H1 (cell line): ENCODE results near the gene LRCH1. TPM values are rescaled to one million over a fixed set of nuclear protein-coding genes. Genes with fewer than 3 reads are reported as not detected.

ENCODE experiments used
- CTCF ChIA-PET: fragments of 300-600 bp; sonication (Branson Sonifier 250); formaldehyde crosslinking; loops from one replicate; lab custom pipeline; 2021; ENCODE audit not compliant: partially characterized antibody; lab: Charles Lee
- POLR2A ChIA-PET: fragments of 300-600 bp; sonication (Branson Sonifier 250); formaldehyde crosslinking; loops from one replicate; lab custom pipeline; 2021; ENCODE audit warnings: inconsistent platforms; ENCODE audit not compliant: partially characterized antibody; lab: Charles Lee
- DNase-seq, 2 experiments: peaks; one replicate each; pipeline versions ENCODE4 v3.0.0 to v3.0.0-alpha.2; 2010 to 2022; ENCODE audit warnings: low spot score in 2 of 2, low read depth in 1 of 2, mixed read lengths in 1 of 2
- FAIRE-seq: peaks from 2 replicates; lab custom pipeline; 2011; peaks lifted over from hg19 to GRCh38; lab: Jason Lieb, UNC
- H2AFZ ChIP-seq: 2 replicates; pipeline ENCODE4 v1.8.1; 2012; ENCODE audit warnings: low read length, inconsistent platforms
- H2AK5ac ChIP-seq: 2 replicates; pipeline ENCODE4 v1.6.1; 2013; ENCODE audit warnings: low read depth, low read length
- H2BK120ac ChIP-seq: replicated peaks from 2 replicates; pipeline ENCODE3; 2013; ENCODE audit warnings: low read depth, low read length, inconsistent platforms
- H2BK12ac ChIP-seq: 2 replicates; pipeline ENCODE4 v1.6.1; 2013; ENCODE audit warnings: low read depth, low read length
- H2BK15ac ChIP-seq: 2 replicates; pipeline ENCODE4 v1.6.1; 2013; ENCODE audit warnings: low read length
- H2BK20ac ChIP-seq: 2 replicates; pipeline ENCODE4 v1.6.1; 2013; ENCODE audit warnings: low read length
- H2BK5ac ChIP-seq: 2 replicates; pipeline ENCODE4 v1.6.1; 2013; ENCODE audit warnings: low read depth, low read length
- H3K14ac ChIP-seq: 2 replicates; pipeline ENCODE4 v1.6.1; 2013; ENCODE audit warnings: inconsistent platforms; ENCODE audit not compliant: insufficient read length
- H3K18ac ChIP-seq: 2 replicates; pipeline ENCODE4 v1.6.1; 2013; ENCODE audit warnings: low read length; ENCODE audit errors: extremely low read depth
- H3K23ac ChIP-seq: 2 replicates; pipeline ENCODE4 v1.6.1; 2013; ENCODE audit warnings: inconsistent platforms; ENCODE audit not compliant: insufficient read length
- H3K23me2 ChIP-seq: 2 replicates; pipeline ENCODE4 v1.6.1; 2013; ENCODE audit warnings: low read depth, low read length
- H3K27ac ChIP-seq: 2 replicates; pipeline ENCODE4 v1.6.1; 2011; ENCODE audit warnings: low read depth, low read length, inconsistent platforms
- H3K27me3 ChIP-seq, 4 experiments: replicated peaks in 1 of 4; 1 replicate in 1 of 4; 2 replicates in 3 of 4; pipeline versions ENCODE4 v1.6.1 to v1.8.1; 2011 to 2013; ENCODE audit warnings: low read length in 3 of 4, mild to moderate bottlenecking in 3 of 4, inconsistent platforms in 2 of 4, mixed read lengths in 2 of 4, moderate library complexity in 1 of 4; ENCODE audit not compliant: control insufficient read depth in 3 of 4, insufficient read depth in 3 of 4; ENCODE audit errors: extremely low read depth in 1 of 4
- H3K36me3 ChIP-seq, 4 experiments: 2 replicates each; pipeline versions ENCODE4 v1.6.1 to v1.8.1; 2011 to 2013; ENCODE audit warnings: mild to moderate bottlenecking in 4 of 4, low read length in 3 of 4, moderate library complexity in 2 of 4, control low read depth in 1 of 4, inconsistent platforms in 1 of 4; ENCODE audit not compliant: insufficient read depth in 4 of 4, control insufficient read depth in 2 of 4
- H3K4ac ChIP-seq: replicated peaks from 2 replicates; pipeline ENCODE3; 2013; ENCODE audit warnings: low read length, low read depth, mixed read lengths, inconsistent platforms; ENCODE audit not compliant: insufficient read length
- H3K4me1 ChIP-seq, 4 experiments: replicated peaks in 1 of 4; 1 replicate in 1 of 4; 2 replicates in 3 of 4; pipeline versions ENCODE4 v1.6.1 to v1.8.1; 2011 to 2013; ENCODE audit warnings: low read length in 3 of 4, inconsistent platforms in 2 of 4, mixed read lengths in 1 of 4; ENCODE audit not compliant: insufficient read depth in 4 of 4, control insufficient read depth in 3 of 4
- H3K4me2 ChIP-seq, 2 experiments: 2 replicates each; pipeline versions ENCODE4 v1.6.1 to v1.8.1; 2011 to 2013; ENCODE audit warnings: low read depth in 2 of 2, low read length in 2 of 2, control low read depth in 1 of 2, inconsistent platforms in 1 of 2, mild to moderate bottlenecking in 1 of 2; ENCODE audit not compliant: insufficient read depth in 1 of 2
- H3K4me3 ChIP-seq, 4 experiments: fragments of 200-600, 300-600 bp in 1 of 4; sonication (generic), shearing (Covaris generic), sonication (Bioruptor Twin) in 1 of 4; 2 replicates each; pipeline versions ENCODE4 v1.5.1 to v1.8.1; 2011 to 2016; ENCODE audit warnings: low read length in 4 of 4, low read depth in 3 of 4, control low read depth in 2 of 4, inconsistent platforms in 2 of 4, mild to moderate bottlenecking in 2 of 4, mixed read lengths in 1 of 4, moderate library complexity in 1 of 4; ENCODE audit not compliant: insufficient read depth in 2 of 4; ENCODE audit errors: extremely low read depth in 1 of 4
- H3K56ac ChIP-seq: replicated peaks from 2 replicates; pipeline ENCODE3; 2013; ENCODE audit warnings: low read depth, mild to moderate bottlenecking, mixed read lengths, low read length, inconsistent platforms; ENCODE audit not compliant: insufficient read length
- H3K79me1 ChIP-seq: 2 replicates; pipeline ENCODE4 v1.6.1; 2013; ENCODE audit warnings: low read depth, low read length, control low read depth
- H3K79me2 ChIP-seq, 2 experiments: 2 replicates each; pipeline versions ENCODE4 v1.6.1 to v1.8.1; 2012 to 2013; ENCODE audit warnings: low read length in 2 of 2, mild to moderate bottlenecking in 2 of 2, inconsistent platforms in 1 of 2; ENCODE audit not compliant: insufficient read depth in 2 of 2, control insufficient read depth in 1 of 2
- H3K9ac ChIP-seq, 4 experiments: replicated peaks in 1 of 4; 1 replicate in 1 of 4; 2 replicates in 3 of 4; pipeline versions ENCODE4 v1.6.1 to v1.8.1; 2011 to 2013; ENCODE audit warnings: low read depth in 3 of 4, low read length in 3 of 4, control low read depth in 2 of 4, mild to moderate bottlenecking in 2 of 4, moderate library complexity in 2 of 4, inconsistent platforms in 1 of 4; ENCODE audit errors: extremely low read depth in 1 of 4
- H3K9me3 ChIP-seq, 2 experiments: 2 replicates each; pipeline versions ENCODE4 v1.6.1 to v1.8.1; 2012 to 2013; ENCODE audit warnings: mild to moderate bottlenecking in 2 of 2, moderate library complexity in 2 of 2, control low read depth in 1 of 2, inconsistent platforms in 1 of 2, low read depth in 1 of 2, low read length in 1 of 2, mixed read lengths in 1 of 2; ENCODE audit not compliant: insufficient read depth in 2 of 2
- H4K20me1 ChIP-seq, 2 experiments: replicated peaks in 1 of 2; 2 replicates each; pipeline versions ENCODE3 to v1.8.1; 2011 to 2013; ENCODE audit warnings: inconsistent platforms in 2 of 2, low read length in 2 of 2, mild to moderate bottlenecking in 1 of 2; ENCODE audit not compliant: insufficient read depth in 2 of 2, control insufficient read depth in 1 of 2
- H4K5ac ChIP-seq: 2 replicates; pipeline ENCODE4 v1.6.1; 2013; ENCODE audit warnings: low read length, low read depth, mixed read lengths, inconsistent platforms; ENCODE audit not compliant: insufficient read length
- H4K8ac ChIP-seq: 2 replicates; pipeline ENCODE4 v1.8.0; 2013; ENCODE audit warnings: mild to moderate bottlenecking, moderate library complexity, low read length, inconsistent platforms; ENCODE audit not compliant: insufficient read depth; ENCODE audit errors: extremely low read depth
- H4K91ac ChIP-seq: replicated peaks from 2 replicates; pipeline ENCODE3; 2013; ENCODE audit warnings: low read length, mixed read lengths, inconsistent platforms; ENCODE audit not compliant: insufficient read length
- ASH2L ChIP-seq: fragments of 200-600, 300-600 bp; sonication (generic); IDR thresholded peaks from one replicate; pipeline ENCODE4 v1.7.1; 2017; ENCODE audit warnings: low read length
- CHD1 ChIP-seq: IDR thresholded peaks from 2 replicates; pipeline ENCODE4 v1.6.1; 2012; ENCODE audit warnings: low read depth, low read length, improper control_type of control experiment
- HDAC6 ChIP-seq: IDR thresholded peaks from one replicate; pipeline ENCODE4 v1.7.1; 2012; ENCODE audit warnings: low read depth, mild to moderate bottlenecking, inconsistent platforms, low read length, moderate library complexity
- POU5F1 ChIP-seq: IDR thresholded peaks from 2 replicates; pipeline ENCODE4 v1.6.1; 2011; ENCODE audit warnings: low read depth, mild to moderate bottlenecking, low read length, moderate library complexity
- SAP30 ChIP-seq: fragments of 300-600 bp; sonication (generic); IDR thresholded peaks from 2 replicates; pipeline ENCODE4 v1.7.1; 2012; ENCODE audit warnings: low read length, moderate library complexity, mild to moderate bottlenecking, inconsistent platforms; ENCODE audit not compliant: insufficient read depth, insufficient replicate concordance
- SP1 ChIP-seq: IDR thresholded peaks from 2 replicates; pipeline ENCODE4 v1.6.1; 2011; ENCODE audit warnings: low read depth, low read length
- SUZ12 ChIP-seq: fragments of 200-600 bp; sonication (generic); IDR thresholded peaks from 2 replicates; pipeline ENCODE4 v1.6.1; 2012; ENCODE audit warnings: mild to moderate bottlenecking, inconsistent platforms, low read length, moderate library complexity, mixed read lengths
- TAF7 ChIP-seq: optimal IDR thresholded peaks from 2 replicates; pipeline ENCODE3; 2011; ENCODE audit warnings: low read depth, mild to moderate bottlenecking, inconsistent platforms, low read length, moderate library complexity, borderline replicate concordance
- polyA plus RNA-seq, 7 experiments: library from polyadenylated mRNA; depleted of rRNA in 3 of 7; stranded (reverse) in 5 of 7; unstranded in 2 of 7; fragments of >200 nt in 5 of 7; fragments of 200-250 nt in 2 of 7; gene quantifications; 1 replicate in 5 of 7; 2 replicates in 1 of 7; 4 replicates in 1 of 7; pipeline versions ENCODE4 v1.2.1 to v1.2.3, GENCODE V29; 2011 to 2013; ENCODE audit warnings: missing spikeins in 2 of 7, mixed read lengths in 2 of 7
- total RNA-seq: library from RNA; stranded (reverse); fragmentation: NEBNext Ultra II Directional; extraction: Animal tissue kit (Norgen Biotek cat#: 25700); gene quantifications from 2 replicates; pipeline ENCODE4 v1.2.1, GENCODE V29; 2021

The LRCH1 gene
- total and polyA plus RNA-seq, 2 of the 8 experiments (the other 6 are each of a cell fraction or from before 2014, with no cell fraction given): 3.0 to 10.1 TPM

DNA sequence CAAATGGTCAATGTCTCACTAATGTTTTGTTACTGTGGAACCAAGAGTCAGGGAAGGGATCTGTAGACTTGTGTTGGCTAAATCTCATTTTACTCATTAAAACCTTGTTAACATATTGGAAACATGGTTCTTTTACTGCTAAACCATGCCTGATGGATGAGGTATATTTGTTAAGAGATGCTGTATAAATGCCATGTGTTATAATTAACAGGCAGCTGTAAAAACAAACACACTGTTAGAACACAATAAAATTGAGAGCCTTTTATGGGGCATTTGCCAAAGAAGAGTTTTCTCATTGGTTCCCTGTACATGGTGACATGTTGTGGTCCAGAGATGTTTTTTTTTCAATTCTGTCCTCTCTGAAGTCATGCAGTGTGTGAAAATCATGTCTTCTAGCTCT, 122.0 kb downstream of the LRCH1 start:
- no peak for TF ChIP-seq SAP30
- TF ChIP-seq POU5F1: no peak
- TF ChIP-seq SP1: no peak
- no peak for TF ChIP-seq TAF7
- no peak for TF ChIP-seq SUZ12
- no peak for TF ChIP-seq HDAC6
- TF ChIP-seq ASH2L: no peak
- TF ChIP-seq CHD1: no peak
- Histone ChIP-seq H2BK20ac (no peak overlapping the region), H3K36me3 (no peaks in the 10 kb centered on the region), H3K9ac (no peak overlapping the region), H2BK12ac (no peak overlapping the region), H2BK5ac (no peak overlapping the region), H4K91ac (no peak overlapping the region), H3K18ac (no peak overlapping the region), H3K79me2 (no peaks in the 10 kb centered on the region), H3K23ac (no peak overlapping the region), H2AK5ac (no peak overlapping the region), H3K27me3 (no peaks in the 10 kb centered on the region), H4K20me1 (peaks cover 0 to 2% of the 10 kb centered on the region in 2 experiments), H2AFZ (no peak overlapping the region), H3K23me2 (no peaks in the 10 kb centered on the region), H3K4me1 (no peaks in the 10 kb centered on the region), H3K56ac (no peak overlapping the region), H4K5ac (no peak overlapping the region), H3K79me1 (peaks cover 2% of the 10 kb centered on the region), H3K9me3 (no peaks in the 10 kb centered on the region), H3K4ac (no peak overlapping the region), H3K27ac (no peak overlapping the region), H3K4me3 (no peak overlapping the region), H2BK120ac (no peak overlapping the region), H2BK15ac (no peak overlapping the region), H4K8ac (no peak overlapping the region), H3K14ac (no peak overlapping the region), H3K4me2 (no peak overlapping the region)
- CTCF ChIA-PET: interaction anchor here (0.7 to 1.4 kb wide), 7 partner anchors 8 to 220 kb away, joined by 3 to 4 read pairs (median 3); no protein-coding TSS in a partner anchor
- POLR2A ChIA-PET: no interaction called here
- no peak for DNase-seq
- no peak for FAIRE-seq
